Measurements from ENCODE around the gene MVK.

Gene MVK

GRCh38 chr12:109621901-109622364 lies 48.3 kb downstream of the MVK start:
- TF ChIP-seq CTCF (IDR thresholded peaks at IDR 0.05) = no peak
- H3K9me3 ChIP-seq (ENCODE audit: control insufficient read depth, low read length) = no peaks in the 10 kb centered on the region
- H3K4me1 ChIP-seq = no peaks in the 10 kb centered on the region
- H3K79me2 ChIP-seq = no peaks in the 10 kb centered on the region
- no peak overlapping the region for H3K4me3 ChIP-seq (ENCODE audit: low read depth, low read length)
- H3K9ac ChIP-seq = no peak overlapping the region
- H2AFZ ChIP-seq = no peak overlapping the region
- no peaks in the 10 kb centered on the region for H3K36me3 ChIP-seq (ENCODE audit: control insufficient read depth, insufficient read depth, low read length)
- no peak overlapping the region for H3K27ac ChIP-seq
- no peak overlapping the region for H3K4me2 ChIP-seq (ENCODE audit: low read length)
- H3K27me3 ChIP-seq (ENCODE audit: control insufficient read depth, insufficient read depth, low read length) = no peaks in the 10 kb centered on the region

DNA sequence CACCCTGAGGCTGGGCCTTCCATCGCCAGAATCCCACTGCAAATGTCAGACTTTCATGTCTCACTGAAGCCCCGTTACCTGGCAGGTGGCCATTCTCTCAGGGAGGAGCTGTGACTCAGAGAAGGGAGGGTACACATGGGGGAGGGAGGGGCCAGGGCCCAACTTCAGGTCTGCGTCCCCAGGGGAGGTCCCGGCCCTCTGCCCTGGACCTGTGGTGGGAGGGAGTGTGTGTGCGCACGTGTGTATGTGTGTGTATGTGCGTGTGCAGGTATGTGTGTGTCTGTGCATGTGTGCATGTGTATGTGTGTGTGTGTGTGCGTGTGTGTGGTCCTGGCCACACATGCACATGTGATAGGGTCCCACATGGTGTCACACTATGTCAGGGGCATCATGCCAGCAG lies 50.9 kb downstream of the MVK start:
- Histone ChIP-seq H3K27me3 (ENCODE audit: control insufficient read depth, insufficient read depth, low read length) (no peaks in the 10 kb centered on the region), H3K9ac (no peak overlapping the region)

GRCh38 chr12:109625131-109625559 lies 51.6 kb downstream of the MVK start:
- no peaks in the 10 kb centered on the region for H3K36me3 ChIP-seq (ENCODE audit: control insufficient read depth, insufficient read depth, low read length)
- no peak overlapping the region for H3K9ac ChIP-seq
- no peak overlapping the region for H3K4me3 ChIP-seq (ENCODE audit: low read depth, low read length)
- H3K27me3 ChIP-seq (ENCODE audit: control insufficient read depth, insufficient read depth, low read length) = no peaks in the 10 kb centered on the region
- no peak overlapping the region for H3K4me2 ChIP-seq (ENCODE audit: low read length)
- H3K9me3 ChIP-seq (ENCODE audit: control insufficient read depth, low read length) = no peaks in the 10 kb centered on the region
- no peaks in the 10 kb centered on the region for H3K79me2 ChIP-seq
- no peak overlapping the region for H3K27ac ChIP-seq
- no peaks in the 10 kb centered on the region for H3K4me1 ChIP-seq
- TF ChIP-seq CTCF (IDR thresholded peaks at IDR 0.05) = no peak
- no peak overlapping the region for H2AFZ ChIP-seq

More for the DNA sequence above, 50.9 kb downstream of the MVK start:
- H2AFZ ChIP-seq = no peak overlapping the region
- no peak for TF ChIP-seq CTCF (IDR thresholded peaks at IDR 0.05)
- no peak overlapping the region for H3K4me3 ChIP-seq (ENCODE audit: low read depth, low read length)
- H3K36me3 ChIP-seq (ENCODE audit: control insufficient read depth, insufficient read depth, low read length) = no peaks in the 10 kb centered on the region
- no peak overlapping the region for H3K4me2 ChIP-seq (ENCODE audit: low read length)
- no peaks in the 10 kb centered on the region for H3K79me2 ChIP-seq
- no peak overlapping the region for H3K27ac ChIP-seq
- no peaks in the 10 kb centered on the region for H3K9me3 ChIP-seq (ENCODE audit: control insufficient read depth, low read length)
- no peaks in the 10 kb centered on the region for H3K4me1 ChIP-seq

DNA sequence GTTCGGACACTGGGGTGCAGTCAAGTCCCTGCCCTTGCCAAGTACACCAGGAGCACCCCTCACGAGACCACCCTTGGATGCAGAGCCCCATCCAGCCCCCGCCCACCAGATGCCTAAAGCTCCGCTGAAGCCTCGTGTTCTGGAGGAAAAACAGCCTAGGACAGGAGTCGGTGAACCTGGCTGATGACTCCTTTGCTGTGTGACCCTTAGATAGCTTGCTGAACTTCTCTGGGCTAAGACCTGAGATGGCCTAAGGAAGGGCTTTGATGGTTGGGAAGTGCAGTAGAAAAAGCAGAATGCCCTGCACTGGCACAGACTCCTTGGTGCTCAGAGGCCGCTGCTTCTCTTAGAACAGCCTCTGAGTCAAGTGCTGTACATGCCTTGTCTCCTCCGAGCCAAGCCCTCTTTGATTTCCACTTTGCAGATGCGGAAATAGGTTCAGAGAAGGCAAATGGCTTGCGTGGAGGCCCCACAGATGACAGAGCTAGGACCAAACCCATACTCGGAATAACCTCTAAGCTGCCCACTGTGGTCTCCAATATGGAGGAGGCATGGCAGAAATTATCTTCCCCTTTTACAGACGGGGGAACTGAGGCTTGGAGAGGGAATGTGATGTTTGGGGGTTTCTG lies 52.3 kb downstream of the MVK start:
- no peak for TF ChIP-seq CTCF (IDR thresholded peaks at IDR 0.05)
- H3K4me1 ChIP-seq = no peaks in the 10 kb centered on the region
- H3K79me2 ChIP-seq = no peaks in the 10 kb centered on the region
- H3K9me3 ChIP-seq (ENCODE audit: control insufficient read depth, low read length) = no peaks in the 10 kb centered on the region
- no peaks in the 10 kb centered on the region for H3K36me3 ChIP-seq (ENCODE audit: control insufficient read depth, insufficient read depth, low read length)
- H3K9ac ChIP-seq = no peak overlapping the region
- no peak overlapping the region for H2AFZ ChIP-seq
- no peak overlapping the region for H3K27ac ChIP-seq
- no peak overlapping the region for H3K4me3 ChIP-seq (ENCODE audit: low read depth, low read length)
- no peaks in the 10 kb centered on the region for H3K27me3 ChIP-seq (ENCODE audit: control insufficient read depth, insufficient read depth, low read length)
- H3K4me2 ChIP-seq (ENCODE audit: low read length) = no peak overlapping the region

Measured in parathyroid adenoma (tissue), 2 donors.